ENCODE results near the gene LIMCH1.

Gene LIMCH1

DNA sequence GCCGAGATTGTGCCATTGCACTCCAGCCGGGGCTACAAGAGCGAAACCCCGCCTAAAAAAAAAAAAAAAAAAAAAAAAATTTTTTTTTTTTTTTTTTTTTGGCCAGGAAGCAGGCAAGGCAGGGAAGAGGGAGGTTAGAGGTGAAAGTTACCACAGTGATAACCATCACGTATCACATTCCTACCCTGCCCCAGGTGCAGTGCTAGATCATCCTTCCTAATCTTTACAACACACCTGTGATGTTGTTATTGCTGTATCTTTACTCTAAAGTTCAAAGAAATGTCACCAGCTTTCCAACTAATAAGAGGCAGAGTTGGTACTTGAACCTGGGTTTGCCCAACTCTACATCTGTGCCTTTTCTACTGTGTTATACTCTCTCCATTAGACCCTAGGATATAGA lies 7.2 kb upstream of the LIMCH1 start:
- DNase-seq = no peak

DNA sequence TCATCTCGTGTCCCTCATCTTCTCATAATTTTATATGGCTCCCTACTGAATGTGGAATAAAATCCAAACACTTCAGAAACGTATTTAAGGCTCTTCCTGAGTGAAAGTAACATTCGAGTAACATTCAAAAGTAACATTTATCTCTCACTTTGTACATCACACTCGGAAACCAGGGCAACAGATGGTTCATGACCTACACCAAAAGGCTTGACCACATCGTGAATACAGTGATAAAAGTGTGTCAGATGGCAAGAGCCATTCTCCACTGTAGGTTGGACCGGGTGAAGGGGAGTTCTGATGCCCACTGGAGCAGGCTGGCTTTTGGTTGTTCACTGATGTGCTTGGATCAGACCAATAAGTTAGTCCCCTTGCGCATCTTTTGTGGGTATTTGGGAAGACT lies 5.6 kb upstream of the LIMCH1 start:
- DNase-seq = no peak

DNA sequence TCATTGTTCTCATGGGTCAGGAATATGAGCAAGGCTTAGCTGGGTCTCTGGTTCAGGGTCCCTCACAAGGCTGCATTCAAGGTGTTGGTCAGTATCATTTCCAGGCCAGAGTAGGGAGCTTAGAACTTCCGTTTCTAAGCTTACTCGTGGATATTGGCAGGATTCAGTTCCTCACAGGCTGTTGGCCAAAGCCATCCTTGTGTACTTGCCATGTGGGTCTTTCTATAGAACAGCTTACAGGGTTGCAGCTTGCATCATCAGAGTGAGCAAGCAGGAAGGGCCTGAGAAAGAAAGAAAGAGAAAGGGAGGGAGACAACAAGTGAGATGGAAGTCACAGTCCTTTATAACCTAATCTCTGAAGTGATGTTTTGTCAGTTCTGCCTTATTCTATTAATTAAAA lies 5.1 kb upstream of the LIMCH1 start:
- no peak for DNase-seq

DNA sequence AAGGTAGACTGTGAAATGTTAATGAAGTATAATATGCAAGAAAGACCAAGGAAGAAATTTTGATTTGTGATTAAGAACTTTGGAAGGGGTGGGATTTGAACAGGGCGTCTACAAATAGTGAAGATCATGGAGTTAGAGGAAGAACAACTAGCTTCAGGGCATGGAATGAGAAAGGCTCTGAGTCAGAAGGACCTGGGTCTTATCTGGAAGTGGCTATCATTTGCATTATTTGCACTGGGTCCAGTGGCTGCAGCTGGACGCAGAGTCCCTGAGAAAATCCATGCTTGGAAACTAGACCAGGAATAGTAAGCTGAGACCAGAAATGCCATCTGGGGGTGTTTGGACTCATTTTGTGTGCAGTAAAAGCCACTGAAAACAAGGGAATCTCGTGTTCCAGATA lies 4.3 kb upstream of the LIMCH1 start:
- no peak for DNase-seq

DNA sequence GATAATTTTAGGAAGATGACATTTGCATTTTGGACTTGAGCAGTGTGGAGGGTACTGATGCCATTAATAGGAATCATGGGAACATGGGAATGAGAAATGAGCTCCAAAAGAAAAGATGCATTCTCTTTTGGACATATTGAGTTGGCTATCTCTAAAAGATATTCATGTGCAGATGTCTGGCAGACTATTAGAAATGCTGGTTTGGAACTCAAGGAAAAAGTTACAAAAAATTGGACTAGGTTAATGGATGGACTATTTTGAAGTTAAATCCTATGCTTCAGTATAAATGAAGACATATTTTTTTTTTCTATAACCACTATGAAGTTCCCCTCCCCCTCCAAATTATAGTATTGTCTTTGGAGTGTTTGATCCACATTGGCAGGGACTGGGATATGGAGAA lies 3.6 kb upstream of the LIMCH1 start:
- no peak for DNase-seq

DNA sequence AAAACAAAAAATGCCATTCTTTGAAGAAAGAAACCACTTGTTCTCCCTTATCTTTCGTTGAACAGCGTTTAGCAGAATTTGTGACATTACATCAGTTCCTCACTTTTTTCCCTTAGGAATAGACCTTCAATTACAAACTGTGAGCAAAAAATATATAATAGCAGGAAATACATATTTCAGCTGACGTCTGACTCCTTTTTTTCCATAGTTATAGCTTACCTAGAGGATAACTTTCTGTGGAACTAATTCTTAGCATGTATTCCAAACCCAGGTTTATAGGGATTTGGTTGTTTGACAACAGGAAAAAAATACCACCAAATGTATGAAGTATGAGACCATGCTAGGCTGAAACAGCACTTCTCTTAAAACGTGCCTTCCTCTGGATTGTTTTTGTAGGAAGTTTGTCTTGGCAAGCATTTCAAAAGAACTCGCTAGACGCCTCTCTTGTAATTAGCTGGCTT lies 2.0 kb upstream of the LIMCH1 start:
- DNase-seq = no peak

DNA sequence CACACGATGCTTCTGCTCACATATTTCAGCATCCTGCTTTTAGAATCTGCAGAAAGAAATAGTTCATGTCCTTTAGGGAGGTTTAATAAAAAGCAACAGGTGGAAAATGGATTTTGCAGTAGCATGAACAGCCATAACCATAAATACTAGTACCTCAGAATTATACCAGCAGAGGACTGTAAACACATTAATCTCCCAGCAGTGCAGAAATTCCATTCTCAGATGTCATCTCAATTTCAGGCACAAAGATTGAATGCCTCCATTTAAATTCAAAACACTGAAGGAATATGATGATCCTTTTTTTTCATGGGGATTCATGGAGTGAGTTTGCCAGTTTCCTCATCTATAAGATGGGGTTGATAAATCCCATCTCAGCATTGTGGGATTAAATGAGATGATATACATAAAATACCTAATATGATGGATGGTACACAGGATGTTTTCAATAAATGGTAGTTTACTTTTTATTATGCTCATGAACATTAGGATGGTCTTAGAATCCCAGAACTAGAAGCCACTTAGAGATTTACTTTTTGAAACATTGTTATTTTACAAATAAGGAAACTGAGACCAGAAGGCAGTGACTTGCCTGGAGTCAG lies 566 bp upstream of the LIMCH1 start:
- no peak for DNase-seq

DNA sequence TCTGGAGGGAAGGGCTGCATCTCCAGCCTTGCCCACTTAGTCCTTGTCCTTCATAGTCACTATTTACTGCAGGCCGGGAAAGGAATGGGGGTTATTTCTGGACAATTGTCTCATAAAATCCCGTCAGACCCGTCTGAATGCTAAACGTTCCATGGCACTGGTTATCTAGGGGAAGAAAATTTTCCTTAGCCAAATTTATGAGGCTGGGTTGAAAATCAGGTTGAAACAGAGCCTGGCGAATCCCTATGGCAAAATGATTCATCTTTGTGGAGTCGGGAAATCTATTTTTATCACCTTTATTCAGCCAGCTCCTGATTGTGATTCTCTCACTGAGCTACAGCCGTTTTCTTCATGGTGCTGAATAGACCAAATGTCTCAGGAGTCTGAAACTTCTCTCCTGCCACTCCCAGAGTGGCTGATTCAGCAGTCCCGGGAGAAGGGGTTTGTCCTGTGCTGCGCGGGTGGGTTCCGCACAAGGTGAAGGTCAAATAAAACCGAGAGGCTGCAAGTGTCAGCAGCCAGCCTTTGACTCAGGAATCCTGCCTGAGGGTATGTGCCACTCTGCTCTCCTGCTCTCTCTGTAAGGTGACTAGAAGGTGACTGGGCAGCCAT lies 1.0 kb downstream of the LIMCH1 start:
- DNase-seq = no peak

DNA sequence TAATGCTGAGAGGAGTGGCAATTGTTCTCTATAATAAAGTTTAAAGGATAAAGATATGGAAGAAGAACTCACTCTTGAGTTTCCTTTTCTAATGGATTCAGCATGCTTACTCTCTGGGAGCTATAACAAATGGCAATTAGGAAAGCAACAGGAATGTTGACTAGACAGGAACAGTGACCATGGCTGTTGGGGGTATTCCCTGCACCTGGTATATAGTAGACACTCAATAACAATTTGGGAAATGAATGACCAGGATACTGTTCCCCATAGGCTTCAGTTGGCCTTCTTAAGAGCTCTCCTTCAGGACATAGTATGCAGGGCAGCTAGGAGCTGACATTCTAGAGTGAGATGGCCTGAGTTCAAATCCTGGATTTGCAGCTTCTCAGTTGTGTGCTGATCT lies 1.8 kb downstream of the LIMCH1 start:
- no peak for DNase-seq

DNA sequence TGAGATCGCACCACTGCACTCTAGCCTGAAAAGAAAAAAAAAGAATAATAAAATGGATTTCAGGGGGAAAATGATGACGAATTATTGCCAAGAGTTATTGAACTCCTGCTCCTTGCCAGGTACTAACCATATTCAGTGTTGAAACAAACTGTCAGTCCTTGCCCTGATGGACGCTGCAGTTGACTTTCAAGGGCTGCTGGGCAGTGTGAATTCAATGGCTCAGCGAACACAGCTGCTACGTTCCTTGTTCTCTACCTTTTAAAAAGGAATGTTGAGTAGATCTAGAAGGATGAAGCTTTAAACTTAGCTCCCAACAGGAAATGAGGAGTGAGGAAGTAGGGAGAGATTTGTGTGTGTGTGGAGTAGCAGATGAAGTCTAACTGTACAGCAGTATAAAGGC lies 2.7 kb downstream of the LIMCH1 start:
- DNase-seq = no peak

DNA sequence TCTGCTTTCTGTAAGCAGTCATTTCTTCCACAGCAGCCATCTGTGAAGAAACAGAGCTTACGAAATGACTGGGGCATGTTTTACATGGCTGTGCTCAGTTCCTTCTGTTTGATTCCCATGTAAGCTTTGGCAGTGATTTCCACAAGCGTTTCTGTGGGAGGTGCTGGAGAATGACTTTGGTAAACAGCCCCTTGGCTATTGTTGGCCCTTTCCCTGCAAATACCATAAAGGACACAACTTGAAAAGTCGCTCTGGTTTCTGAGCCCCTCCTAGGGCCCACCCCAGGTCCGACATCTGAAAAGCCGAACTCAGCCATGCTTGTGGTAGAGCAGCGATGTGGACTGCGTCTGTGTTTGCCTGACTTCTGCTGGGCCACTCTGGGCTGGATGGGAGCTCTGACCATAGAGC lies 3.7 kb downstream of the LIMCH1 start:
- no peak for DNase-seq

DNA sequence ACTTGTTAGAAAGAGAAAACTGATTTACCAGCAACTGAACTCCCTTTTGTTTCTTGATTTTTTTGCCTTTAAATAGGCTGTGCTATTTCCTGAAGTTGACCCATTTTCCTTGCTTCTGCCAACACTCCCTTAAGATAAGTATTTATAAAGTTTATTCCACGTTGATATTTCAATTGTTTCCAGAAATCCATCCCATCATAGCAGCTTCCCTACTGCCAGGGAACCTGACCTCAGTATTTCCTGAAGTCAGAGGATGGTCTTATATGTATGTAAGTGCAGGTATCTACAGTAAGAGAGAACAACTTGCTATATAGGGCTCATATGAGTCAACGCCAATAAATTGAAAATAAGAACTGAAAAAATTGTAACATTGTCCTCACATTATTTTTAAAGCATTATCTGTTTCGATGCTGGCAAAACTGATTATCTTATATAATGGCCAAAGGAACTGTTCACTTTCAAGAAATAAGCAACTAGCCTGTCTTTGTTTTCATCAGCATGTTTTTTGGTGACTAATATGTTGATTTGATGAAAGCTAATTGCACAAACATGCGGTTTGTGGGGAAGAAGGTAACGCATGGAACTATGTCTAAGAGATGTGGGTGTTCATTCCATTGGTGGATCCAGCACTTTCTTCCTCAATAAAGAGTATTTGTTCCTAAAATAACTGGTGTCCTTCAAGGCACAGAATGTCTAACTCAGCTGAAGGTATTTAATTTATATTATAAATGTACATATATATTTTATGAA lies 4.7 kb downstream of the LIMCH1 start:
- no peak for DNase-seq

DNA sequence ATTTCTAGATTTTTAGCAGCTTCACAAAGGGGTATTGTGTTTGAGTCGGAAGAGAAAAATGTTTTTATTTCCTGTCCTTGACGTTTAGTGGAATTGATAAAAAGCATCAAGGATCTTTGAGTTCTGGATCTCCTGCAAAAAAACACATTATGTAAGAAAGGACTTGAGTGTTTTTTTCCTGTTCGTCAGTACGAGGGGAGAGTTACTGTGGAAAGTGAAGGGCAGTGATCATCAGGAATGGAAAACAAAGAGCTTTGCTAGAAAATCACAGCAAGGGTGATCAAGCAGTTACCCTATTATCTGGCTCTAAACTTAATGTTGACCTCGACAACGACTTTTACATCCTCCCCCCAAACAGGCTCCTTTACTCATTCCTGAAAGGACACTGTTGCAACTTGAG lies 7.3 kb downstream of the LIMCH1 start:
- DNase-seq = no peak

DNA sequence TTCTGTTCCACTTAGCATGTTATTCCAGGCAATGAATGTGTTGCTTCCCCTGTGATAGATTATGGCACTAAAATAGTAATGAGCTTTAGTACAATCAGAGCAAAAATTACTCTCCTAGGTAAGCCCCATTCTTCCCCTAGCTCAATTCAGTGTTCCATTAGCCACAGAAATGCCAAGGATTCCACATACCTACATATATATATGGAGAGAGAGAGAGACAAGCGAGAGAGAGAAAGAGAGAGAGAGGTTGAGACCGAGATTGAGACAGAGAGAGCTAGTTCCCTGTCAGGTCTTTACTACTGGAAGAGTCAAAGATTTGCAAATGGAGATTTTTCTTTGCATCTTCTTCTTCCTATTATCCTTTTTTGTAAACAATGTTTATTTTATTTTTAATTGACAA lies 8.7 kb downstream of the LIMCH1 start:
- no peak for DNase-seq

DNA sequence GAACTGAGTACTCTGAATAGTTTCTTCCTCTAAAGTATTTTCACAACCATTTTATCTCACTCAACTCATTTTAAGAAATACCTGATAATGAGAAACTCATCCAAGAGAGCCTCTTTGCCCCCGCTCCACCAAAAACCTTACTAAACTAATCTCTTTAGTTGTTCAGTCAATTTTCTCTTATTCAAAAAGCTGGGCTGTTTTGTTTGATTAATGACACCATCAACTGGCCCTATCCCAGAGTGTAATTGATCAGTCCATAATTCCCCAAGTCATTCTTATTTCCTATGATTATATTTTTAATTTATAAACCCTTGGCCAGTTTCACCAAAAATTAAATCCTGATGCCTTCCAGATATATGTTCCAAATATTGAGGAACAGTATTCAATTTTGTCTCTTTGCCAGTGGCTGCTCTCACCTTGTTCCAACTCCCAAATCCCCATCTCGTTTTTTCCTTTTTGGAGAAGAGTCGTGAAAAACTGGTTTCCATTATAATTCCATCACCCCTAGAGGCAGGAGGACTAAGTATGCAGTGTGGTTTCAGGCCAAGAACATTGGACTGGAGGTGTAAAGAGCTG lies 10.4 kb downstream of the LIMCH1 start:
- DNase-seq = no peak

DNA sequence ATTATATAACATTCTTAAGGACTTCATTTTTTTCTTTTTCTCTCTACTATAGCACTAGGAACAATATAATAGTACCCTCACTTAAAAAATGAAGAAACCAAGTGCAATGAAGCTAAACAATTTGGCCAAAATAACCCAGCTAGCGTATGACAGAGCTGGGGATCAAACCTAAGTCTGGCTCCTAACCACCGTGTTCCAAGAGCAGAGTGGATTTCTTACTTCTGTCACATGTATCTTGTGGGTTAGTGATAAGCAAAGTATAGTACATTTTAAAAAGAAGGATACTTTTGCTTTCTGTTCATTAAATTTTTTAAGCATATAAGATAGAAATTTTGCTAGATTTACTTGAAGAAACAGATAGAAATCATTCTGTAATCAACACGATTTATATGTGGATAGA lies 11.5 kb downstream of the LIMCH1 start:
- no peak for DNase-seq

DNA sequence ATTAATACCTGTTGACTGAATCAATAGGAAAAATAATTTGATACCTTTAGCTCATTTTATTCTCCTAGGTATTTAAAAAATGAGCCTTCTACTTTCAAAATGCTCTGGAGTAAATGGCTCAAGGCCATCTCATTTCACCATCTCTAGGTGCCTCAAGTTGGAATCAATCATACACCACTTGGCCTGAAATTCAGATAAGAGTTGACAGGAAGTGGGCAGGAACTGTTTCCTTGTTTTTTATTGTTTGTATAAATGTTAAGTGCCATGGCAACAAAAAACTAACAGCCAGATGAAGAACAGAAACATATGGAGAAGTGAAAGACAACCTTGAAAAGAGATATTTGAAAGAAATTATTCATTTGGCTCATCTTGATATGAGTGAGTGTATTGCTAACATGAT lies 12.4 kb downstream of the LIMCH1 start:
- DNase-seq = no peak

DNA sequence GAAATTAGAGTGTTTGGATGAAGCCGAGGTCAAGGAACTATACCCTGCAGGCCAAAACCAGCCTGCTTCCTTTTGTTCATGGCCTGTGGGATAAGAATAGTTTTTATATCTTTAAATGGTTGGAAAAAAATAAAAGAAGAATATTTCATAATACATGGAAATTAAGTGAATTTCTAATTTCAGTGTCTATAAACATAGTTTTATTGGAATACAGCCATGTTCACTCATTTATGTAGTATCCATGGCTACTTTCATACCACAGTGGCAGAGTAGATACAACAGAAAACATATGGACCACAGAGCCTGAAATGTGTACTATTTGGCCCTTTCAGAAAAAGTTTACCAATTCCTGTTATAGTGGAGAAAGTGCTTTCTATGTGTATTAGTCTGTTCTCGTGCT lies 13.6 kb downstream of the LIMCH1 start:
- no peak for DNase-seq

DNA sequence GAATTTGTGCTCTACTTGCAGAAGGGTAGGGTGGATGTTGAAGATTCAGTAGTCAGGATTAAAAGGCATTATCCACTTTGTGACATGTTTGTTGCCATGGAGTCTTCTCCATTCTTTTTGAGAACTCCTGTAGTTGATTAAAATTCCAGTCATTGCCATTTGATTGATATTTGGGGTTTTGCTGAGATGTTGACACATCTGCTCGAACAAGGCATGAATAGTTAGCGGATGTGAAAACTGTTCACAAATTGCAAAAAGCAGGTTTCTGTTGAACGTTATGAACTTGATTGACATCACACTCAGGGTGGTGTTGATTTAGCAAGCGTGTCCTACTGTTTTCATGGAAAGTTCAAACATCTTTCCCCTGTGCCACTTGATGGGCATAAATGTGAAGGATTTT lies 16.9 kb downstream of the LIMCH1 start:
- no peak for DNase-seq

DNA sequence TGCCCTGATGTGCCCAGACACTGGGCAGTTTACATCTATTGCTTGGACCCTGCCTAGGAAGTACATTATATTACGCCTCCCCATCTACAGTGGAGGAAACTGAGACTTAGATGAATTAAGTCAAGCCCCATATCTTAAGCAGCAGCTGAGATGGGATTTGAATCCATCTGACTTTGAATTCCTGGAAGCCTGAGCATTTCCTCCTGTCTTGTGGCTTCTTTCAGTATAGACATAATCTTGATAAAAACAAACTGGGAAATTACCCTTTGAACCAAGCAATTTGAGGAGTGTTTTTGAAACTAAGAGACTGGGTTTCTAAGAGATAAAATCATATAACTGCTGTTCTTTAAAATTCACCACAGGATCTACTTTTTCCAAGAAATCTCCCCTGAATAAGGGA lies 18.6 kb downstream of the LIMCH1 start:
- DNase-seq = no peak

DNA sequence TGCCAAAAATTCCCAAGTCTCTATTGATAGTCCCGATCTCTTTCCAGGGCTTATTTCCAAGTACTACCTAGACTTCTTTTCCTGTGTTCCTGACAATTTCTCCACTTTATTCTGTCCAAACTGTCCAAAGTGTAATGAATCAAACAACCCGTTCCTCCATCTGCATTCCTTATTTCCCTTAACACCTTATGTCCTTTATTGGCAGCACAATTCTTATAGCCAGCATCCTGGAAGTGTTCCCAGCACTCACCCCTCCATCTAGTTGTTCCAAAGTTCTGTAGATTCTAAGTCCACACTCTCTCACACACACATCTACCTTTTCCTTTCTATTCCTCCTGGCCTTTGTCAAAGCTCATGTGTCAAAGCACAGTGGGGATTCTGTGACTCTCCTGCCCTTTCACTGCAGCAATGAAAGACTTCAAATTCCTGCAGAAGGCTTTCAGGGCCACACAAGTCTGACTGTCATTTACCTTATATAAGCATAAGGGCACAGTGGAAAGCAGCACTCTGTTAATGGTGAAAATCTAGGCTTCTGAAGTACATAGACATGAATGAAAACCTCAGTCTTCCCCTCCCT lies 22.1 kb downstream of the LIMCH1 start:
- no peak for DNase-seq

DNA sequence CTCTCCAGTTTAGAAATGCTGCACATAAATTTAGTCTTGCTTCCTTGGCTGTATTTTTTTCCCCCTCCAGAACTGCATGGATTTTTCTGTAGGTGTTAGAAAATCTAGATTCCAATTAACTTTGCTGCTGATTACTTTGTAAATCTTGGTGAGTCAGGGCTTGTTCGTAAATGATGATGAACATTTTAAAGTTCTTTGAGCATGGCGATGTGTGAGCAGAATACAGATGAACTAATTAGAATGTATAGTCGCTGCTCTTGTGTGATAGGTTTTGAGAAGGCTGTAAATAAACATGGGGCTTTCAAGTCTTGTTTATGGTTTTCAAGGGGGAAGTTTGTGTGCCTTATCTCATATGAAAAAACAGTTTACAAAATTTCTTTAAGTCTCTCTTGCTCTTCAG lies 23.3 kb downstream of the LIMCH1 start:
- DNase-seq = no peak

DNA sequence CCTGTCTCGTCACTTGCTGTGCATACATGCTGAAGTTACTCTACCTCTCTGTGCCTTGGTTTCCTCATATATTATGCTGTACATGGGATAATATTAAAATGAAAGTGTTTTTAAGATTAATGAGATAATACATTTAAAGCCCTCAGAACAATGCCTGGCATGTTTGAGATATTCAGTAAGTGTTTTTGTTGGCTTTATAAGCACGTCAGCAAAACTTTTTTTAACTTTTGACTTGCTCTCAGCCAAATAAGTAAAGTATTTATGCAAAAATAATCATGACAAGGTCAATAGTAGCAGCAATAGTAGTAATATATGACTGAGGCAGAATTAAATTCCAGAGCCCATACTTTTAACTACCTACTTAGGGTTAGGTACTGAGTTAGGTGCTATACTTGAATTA lies 29.2 kb downstream of the LIMCH1 start:
- DNase-seq = no peak

DNA sequence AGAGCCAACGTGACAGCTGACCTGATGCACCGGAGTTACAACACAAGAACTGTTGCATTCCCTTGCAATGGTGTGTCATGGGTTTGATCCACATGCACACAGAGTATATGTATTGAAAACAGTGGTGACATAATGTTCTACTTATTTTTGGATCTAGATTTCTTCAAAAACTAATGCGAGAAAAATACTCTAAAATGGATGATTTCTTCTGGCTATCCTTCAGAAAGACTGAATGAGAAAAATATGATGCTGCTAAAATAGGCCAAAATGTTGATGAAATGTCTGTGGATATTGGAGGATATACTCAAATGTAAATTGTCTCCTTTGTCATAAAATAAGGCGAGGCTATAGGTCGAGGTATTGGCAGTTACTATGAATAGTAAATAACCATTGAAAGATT lies 30.4 kb downstream of the LIMCH1 start:
- DNase-seq = no peak

Measured in CD4-positive, alpha-beta T cell treated with Interleukin-12 subunit alpha and Interleukin-12 subunit beta, for 1 hour (primary cell).